Measurements from ENCODE around the gene ADRA2A.

Gene ADRA2A

GRCh38 chr10:111126077-111126476, 49.2 kb downstream of the ADRA2A start:
- Histone ChIP-seq H3K36me3 (ENCODE audit: control insufficient read depth in 2 of 2, insufficient read depth in 1 of 2, low read length in 2 of 2) (no peaks in the 10 kb centered on the region), H3K27ac (ENCODE audit: extremely low read depth, low read depth, low read length) (no peak overlapping the region), H3K4me1 (ENCODE audit: control insufficient read depth, insufficient read depth, low read length) (no peaks in the 10 kb centered on the region; the same call in 1 of the 2 replicates), H3K4me3 (ENCODE audit: low read depth, low read length) (no peak overlapping the region), H3K9me3 (ENCODE audit: control insufficient read depth, insufficient read depth, low read depth, low read length) (no peaks in the 10 kb centered on the region)
- no peak for TF ChIP-seq TCF7L2 (IDR thresholded peaks at IDR 0.05; ENCODE audit: borderline replicate concordance, low read depth, low read length)
- TF ChIP-seq ZNF292 (tag by site-specific recombination; IDR thresholded peaks at IDR 0.05; ENCODE audit: borderline replicate concordance, low read depth): no peak
- TF ChIP-seq ZNF610 (tag by site-specific recombination; IDR thresholded peaks at IDR 0.05; ENCODE audit: borderline replicate concordance): no peak
- no peak for TF ChIP-seq ZNF670 (tag by site-specific recombination; IDR thresholded peaks at IDR 0.05; ENCODE audit: low read depth)
- TF ChIP-seq ZNF26 (tag by site-specific recombination; IDR thresholded peaks at IDR 0.05): no peak
- TF ChIP-seq ZNF514 (tag by site-specific recombination; IDR thresholded peaks at IDR 0.05): no peak
- TF ChIP-seq PATZ1 (tag by site-specific recombination; IDR thresholded peaks at IDR 0.05): no peak
- TF ChIP-seq ZNF140 (tag by site-specific recombination; IDR thresholded peaks at IDR 0.05): no peak
- TF ChIP-seq ZNF513 (tag by site-specific recombination; IDR thresholded peaks at IDR 0.05): no peak
- POLR2A ChIA-PET: no interaction called here
- CTCF ChIA-PET: interaction anchor here (0.6 to 0.9 kb wide), 2 partner anchors 18 to 211 kb away, joined by 3 to 4 read pairs; no protein-coding TSS in a partner anchor

GRCh38 chr10:111127081-111127848, 50.4 kb downstream of the ADRA2A start:
- Histone ChIP-seq H3K4me3 (ENCODE audit: low read depth, low read length) (no peak overlapping the region), H3K36me3 (ENCODE audit: control insufficient read depth in 2 of 2, insufficient read depth in 1 of 2, low read length in 2 of 2) (no peaks in the 10 kb centered on the region), H3K9me3 (ENCODE audit: control insufficient read depth, insufficient read depth, low read depth, low read length) (no peaks in the 10 kb centered on the region), H3K27ac (ENCODE audit: extremely low read depth, low read depth, low read length) (no peak overlapping the region), H3K4me1 (ENCODE audit: control insufficient read depth, insufficient read depth, low read length) (no peaks in the 10 kb centered on the region; the same call in 1 of the 2 replicates)
- ChIA-PET POLR2A (no interaction called here), CTCF (interaction anchor here (0.7 to 0.9 kb wide), 3 partner anchors 19 to 51 kb away, joined by 3 to 4 read pairs (median 3); no protein-coding TSS in a partner anchor)
- TF ChIP-seq ZNF10 (tag by site-specific recombination; IDR thresholded peaks at IDR 0.05) (peak; percentile 66; the same call in 1 of the 2 replicates), ZNF292 (tag by site-specific recombination; IDR thresholded peaks at IDR 0.05; ENCODE audit: borderline replicate concordance, low read depth) (no peak), PRDM10 (tag by site-specific recombination; IDR thresholded peaks at IDR 0.05) (peak; percentile 49), ZNF776 (tag by site-specific recombination; IDR thresholded peaks at IDR 0.05; ENCODE audit: borderline replicate concordance) (no peak)

All from HEK293 (cell line).